Heart left ventricle (tissue), 13 donors: ENCODE measurements around the gene ADM.

Source experiments
- CTCF ChIP-seq, 12 donors: fragments of 200-600 bp; sonication (generic) in 4 of 12; IDR thresholded peaks; one replicate each; pipeline versions ENCODE4 v1.5.0 to v1.8.0; 2018 to 2022; ENCODE audit warnings: antibody characterized with exemption in 12 of 12, mild to moderate bottlenecking in 5 of 12
- POLR2A ChIP-seq, 2 donors: fragments of 450-650 bp; IDR thresholded peaks; one replicate each; pipeline ENCODE4 v1.6.1; 2017; ENCODE audit warnings: antibody characterized with exemption in 2 of 2, mild to moderate bottlenecking in 2 of 2, moderate library complexity in 2 of 2
- donor health status: ischemic (EF 13 %, LVEDD 7.1; RV severe dilation, severe dysfunction).
- donor health status: DM: no; HTN: yes; CAD: no.
- donor health status: DM: no; HTN: no; CAD: no.
- donor health status: ischemic (EF 25% LVEDD 6.9; RV normal size, moderate dysfunction).
- donor health status: ischemic (EF 25% LVEDD 5.7; RV mildly dilated, moderate dysfunction).
- donor health status: ischemic (EF 35%, LVEDD 5.7; RV mildly dilated, moderate dysfunction).
- donor health status: nonischemic (EF 11% LVEDD 7.7; RV severe dilation, severe dysfunction).
- donor health status: DM: yes; HTN: yes; CAD: no.
- donor health status: PGD.
- donor health status: ischemic (EF 29% LVEDD 5.4; RV normal size, mild dysfunction).
- donor health status: nonischemic (EF 23%, LVEDD 6.1; RV moderate dilation, normal function).

DNA sequence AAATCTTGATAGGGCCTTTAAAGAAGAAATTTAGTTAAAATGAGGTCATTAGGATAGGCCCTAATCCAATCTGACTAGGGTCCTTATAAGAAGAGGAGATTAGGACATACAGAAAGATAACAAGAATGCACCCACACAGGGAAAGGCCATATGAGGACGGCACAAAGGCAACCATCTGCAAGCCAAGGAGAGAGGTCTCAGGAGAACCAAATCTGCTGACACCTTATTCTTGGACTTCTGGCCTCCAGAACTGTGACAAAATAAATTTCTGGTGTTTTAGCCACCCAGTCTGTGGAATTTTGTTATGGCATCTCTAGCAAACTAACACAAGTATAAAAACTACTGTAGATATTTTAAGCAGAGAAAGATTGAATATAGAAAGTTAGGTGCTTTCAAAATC lies 28.6 kb downstream of the ADM start:
- TF ChIP-seq CTCF (IDR thresholded peaks at IDR 0.05): no peak
- TF ChIP-seq POLR2A (IDR thresholded peaks at IDR 0.05): no peak
